Natural killer cell treated with Interleukin-12 subunit alpha and Interleukin-12 subunit beta and Interleukin-15 and Interleukin-18, amount 100 ng/mL, for 72 hours (primary cell): ENCODE measurements around the gene C10orf62. TPM values are rescaled to one million over a fixed set of nuclear protein-coding genes. Genes with fewer than 3 reads are reported as not detected.

Experiments used
- ATAC-seq, 2 donors: fragments of 150-1000 bp; cut with Tn5 transposase in 1 of 2; sonication (Bioruptor Pico), chemical (Tn5 transposase) in 1 of 2; 2 replicates each; pipeline ENCODE4 v1.10.0; 2021
- DNase-seq: peaks from one replicate; pipeline ENCODE4 v3.0.0; 2022; ENCODE audit warnings: low spot score
- H3K27ac Mint-ChIP-seq, 2 donors: 1 replicate in 1 of 2; 2 replicates in 1 of 2; pipeline ENCODE4 v1.8.0; 2022; ENCODE audit warnings: mixed read lengths in 2 of 2, mild to moderate bottlenecking in 1 of 2, moderate library complexity in 1 of 2
- H3K27me3 Mint-ChIP-seq, 2 donors: 1 replicate in 1 of 2; 2 replicates in 1 of 2; pipeline ENCODE4 v1.8.0; 2022; ENCODE audit warnings: mixed read lengths in 2 of 2
- H3K36me3 Mint-ChIP-seq: one replicate; pipeline ENCODE4 v1.8.0; 2022; ENCODE audit warnings: mixed read lengths
- H3K4me1 Mint-ChIP-seq, 2 donors: 1 replicate in 1 of 2; 2 replicates in 1 of 2; pipeline ENCODE4 v1.8.0; 2022; ENCODE audit warnings: low read depth in 2 of 2, mixed read lengths in 2 of 2, mild to moderate bottlenecking in 1 of 2
- H3K4me3 Mint-ChIP-seq: one replicate; pipeline ENCODE4 v1.8.0; 2022; ENCODE audit warnings: mixed read lengths
- H3K9me3 Mint-ChIP-seq: 2 replicates; pipeline ENCODE4 v1.8.0; 2022; ENCODE audit warnings: mixed read lengths
- total RNA-seq, 2 donors: library from RNA; stranded (reverse); gene quantifications; one replicate each; pipeline ENCODE4 v1.2.3, GENCODE V29; 2022

Gene C10orf62, protein sequence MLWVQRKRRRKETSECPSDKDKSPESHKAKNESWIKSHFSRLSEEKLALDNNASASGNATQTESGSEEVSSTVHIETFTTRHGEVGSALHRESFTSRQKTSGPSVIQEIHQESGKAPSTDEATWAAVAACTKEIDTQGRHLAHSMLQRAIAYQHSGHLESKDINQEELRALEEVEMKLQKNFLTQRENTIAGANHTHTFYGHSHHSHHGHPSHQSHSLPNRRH
- not detected for total RNA-seq

DNA sequence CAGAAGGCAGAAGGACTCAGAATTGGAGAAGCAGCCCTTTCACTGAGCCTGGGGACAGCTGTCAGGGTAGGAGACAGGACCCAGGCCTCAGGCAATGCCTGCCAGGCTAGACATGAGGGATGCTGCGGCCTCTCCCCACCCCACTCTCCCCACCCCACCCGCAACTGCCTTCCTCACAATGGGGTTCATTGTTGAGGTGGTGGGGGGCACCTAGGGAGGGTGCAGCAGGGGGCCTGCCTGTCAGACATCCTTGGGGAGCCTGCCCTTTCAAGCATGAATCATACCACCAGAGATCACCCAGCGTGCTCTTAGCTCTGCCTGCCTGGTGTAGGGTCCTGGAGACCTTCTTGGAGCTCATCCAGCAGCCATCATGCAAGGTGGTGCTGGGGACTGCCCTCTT, at the start of gene C10orf62:
TSS of gene C10orf62 (plus strand) at position 243 of the 400 bp plus-strand sequence. CDS start 177 bp downstream, outside the sequence.
- Mint-ChIP-seq H3K4me1 (peaks cover 18 to 19% of the 10 kb centered on the region in 2 donors), H3K27ac (peak within 1 kb of the TSS; percentile 23 to 40), H3K36me3 (no peaks in the 10 kb centered on the region), H3K4me3 (peak within 1 kb of the TSS; percentile 34), H3K9me3 (no peaks in the 10 kb centered on the region), H3K27me3 (peaks cover 0 to 4% of the 10 kb centered on the region in 2 donors)
- ATAC-seq (no peak), DNase-seq (no peak)

DNA sequence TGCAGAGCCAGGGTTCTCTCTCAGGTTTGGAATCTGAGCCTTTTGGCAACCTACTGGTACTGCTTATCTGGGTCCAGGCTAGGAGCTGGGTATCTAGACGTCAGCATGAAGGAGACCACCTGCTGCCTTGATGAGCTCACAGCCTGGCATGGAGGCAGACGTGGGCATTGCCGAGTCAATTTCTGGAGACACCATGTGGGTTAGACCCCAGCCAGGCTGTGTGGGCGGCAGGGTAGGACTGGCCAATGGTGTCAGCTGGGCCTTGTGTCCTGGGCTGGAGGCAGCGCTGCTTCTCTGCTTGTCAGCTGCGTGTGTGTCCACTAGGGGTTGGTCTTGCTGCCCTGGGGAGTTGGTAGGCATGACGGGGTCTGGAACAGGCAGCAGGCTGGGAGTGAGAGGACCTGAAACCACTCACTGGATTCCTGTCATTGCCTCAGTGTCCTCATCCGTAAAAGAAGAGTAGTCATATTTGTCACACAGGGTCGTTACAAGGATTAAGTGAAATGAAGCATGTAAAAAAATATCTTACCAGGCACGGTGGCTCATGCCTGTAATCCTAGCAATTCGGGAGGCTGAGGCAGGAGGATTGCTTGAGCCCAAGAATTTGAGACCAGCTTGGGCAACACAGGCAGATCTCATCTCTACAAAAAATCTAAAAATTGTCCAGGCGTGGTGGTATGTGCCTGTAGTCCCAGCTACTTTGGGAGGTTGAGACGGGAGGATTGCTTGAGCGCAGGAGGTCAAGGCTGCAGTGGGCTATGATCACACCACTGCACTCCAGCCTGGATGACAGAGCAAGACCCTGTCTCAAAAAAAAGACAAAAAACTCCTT, 48.6 kb upstream of the C10orf62 start:
- no peak overlapping the region for H3K4me3 Mint-ChIP-seq
- no peak overlapping the region for H3K27ac Mint-ChIP-seq
- H3K9me3 Mint-ChIP-seq: no peaks in the 10 kb centered on the region
- ATAC-seq: no peak
- peaks cover 0 to 2% of the 10 kb centered on the region in 2 donors for H3K27me3 Mint-ChIP-seq
- H3K36me3 Mint-ChIP-seq: no peaks in the 10 kb centered on the region
- peaks cover 16% of the 10 kb centered on the region in 2 donors for H3K4me1 Mint-ChIP-seq
- no peak for DNase-seq

DNA sequence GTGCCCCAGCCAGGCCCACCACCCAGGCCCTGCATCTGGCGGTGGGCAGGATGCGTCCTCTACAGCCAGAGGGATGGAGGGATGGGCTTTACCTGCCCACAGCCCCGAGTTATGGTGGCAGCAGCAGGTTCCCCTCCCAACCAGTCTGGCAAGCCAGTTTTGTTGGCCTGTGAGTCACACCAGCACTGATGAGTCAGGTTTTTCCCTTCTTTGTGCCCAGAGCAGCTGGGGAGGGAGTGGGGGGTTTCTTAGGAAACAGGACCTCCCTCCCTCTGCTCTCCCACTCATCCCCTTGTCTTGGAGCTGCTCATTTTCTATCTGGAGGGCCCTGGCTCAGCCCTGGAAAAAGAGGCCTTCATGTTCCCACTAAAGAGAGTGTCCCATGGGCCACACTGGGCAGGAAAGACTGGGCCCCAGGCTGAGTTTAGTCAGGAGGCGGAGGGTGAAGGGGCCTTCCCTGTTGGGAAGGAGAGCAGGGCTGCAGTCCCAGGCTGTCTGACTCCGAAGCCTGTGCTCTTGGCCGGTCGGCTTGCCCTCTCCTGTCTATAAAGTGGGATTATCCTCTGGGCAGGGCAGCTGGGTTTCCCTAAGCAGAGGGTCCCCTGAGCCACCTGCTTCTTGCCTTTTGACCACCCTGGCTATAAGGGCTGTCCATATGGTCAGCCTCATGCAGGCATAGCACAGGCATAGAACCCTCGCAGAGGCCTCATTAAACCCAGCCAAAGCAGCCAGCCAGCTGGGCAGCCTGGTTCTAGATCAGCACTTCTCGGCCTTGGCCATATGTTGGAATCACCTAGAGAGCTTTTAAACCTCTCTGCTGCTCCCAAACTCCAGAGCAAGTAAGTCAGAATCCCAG, 47.1 kb upstream of the C10orf62 start:
- Mint-ChIP-seq H3K4me3 (peak overlapping the region; percentile 49), H3K4me1 (peaks cover 16% of the 10 kb centered on the region in 2 donors), H3K27me3 (peaks cover 0 to 2% of the 10 kb centered on the region in 2 donors), H3K36me3 (no peaks in the 10 kb centered on the region), H3K9me3 (no peaks in the 10 kb centered on the region), H3K27ac (peak overlapping the region; percentile 9 to 60)
- peak in 1 of 2 donors; percentile 27 for ATAC-seq
- DNase-seq: no peak

DNA sequence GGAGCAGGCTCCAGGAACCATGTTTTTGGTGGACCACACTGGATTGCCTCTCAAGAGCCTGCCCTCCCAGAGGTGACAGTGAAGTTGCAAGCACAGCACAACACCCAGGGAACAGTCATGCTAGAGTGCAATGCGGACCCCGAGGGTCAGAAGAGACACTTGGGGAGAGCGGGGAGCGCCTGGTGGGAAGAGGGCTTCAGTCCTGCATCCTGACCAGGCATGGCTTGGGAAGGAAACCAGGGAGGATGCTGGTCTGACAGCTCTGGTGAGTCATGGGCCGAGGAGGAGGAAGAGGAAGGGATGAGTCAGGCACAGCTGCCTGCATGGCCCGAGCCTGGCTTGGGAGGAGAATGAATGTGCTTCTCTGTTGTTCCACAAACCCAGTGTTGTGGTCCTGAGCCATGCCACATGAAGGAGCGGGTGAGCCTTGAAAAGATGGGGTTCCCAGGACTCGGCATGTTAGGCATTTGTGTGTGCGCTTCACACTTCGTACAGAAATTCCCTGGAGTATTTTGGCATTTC, 46.4 kb upstream of the C10orf62 start:
- no peak for DNase-seq
- peak; percentile 79 to 84 for ATAC-seq
- Mint-ChIP-seq H3K9me3 (no peaks in the 10 kb centered on the region), H3K36me3 (no peaks in the 10 kb centered on the region), H3K27ac (peak overlapping the region; percentile 9 to 60), H3K27me3 (peaks cover 0 to 2% of the 10 kb centered on the region in 2 donors), H3K4me3 (peak overlapping the region; percentile 49), H3K4me1 (peaks cover 16% of the 10 kb centered on the region in 2 donors)

DNA sequence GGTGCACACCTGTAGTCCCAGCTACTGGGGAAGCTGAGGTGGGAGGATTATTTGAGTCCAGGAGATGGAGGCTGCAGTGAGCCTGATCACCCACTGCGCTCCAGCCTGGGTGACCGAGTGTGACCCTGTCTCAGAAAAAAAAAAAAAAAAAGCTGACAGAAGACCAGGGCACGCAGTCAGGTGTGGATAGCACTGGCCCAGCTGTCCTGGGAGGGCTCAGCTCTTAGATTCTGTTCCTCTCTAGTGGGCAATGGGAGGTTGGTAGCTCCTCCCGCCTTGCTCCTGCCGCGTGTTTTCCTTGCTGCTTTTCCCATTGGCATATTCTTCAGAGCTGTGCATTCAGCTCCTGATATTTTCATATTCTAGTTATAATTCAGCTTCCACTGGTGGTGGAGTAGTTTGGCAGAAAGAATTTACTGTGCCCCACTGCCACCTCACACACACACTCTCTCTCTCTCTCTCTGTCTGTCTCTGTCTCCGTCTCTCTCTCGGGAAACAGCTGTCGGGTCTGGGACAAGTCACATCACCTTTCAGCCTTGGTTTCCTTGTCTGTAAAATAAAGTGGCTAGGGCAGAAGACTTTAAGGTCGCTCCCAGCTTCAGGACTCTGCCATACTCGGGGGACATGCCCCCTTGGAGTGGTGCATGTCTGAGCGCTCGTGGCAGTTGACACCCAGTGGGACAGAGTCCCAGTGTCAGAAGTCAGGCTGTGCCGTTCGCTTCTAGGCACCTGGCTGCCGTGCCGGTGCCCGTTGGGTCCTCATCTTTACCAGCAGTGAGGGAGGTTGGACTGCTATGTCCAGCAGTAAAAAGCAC, 42.9 kb upstream of the C10orf62 start:
- ATAC-seq (no peak), DNase-seq (no peak)
- no peak overlapping the region for H3K27ac Mint-ChIP-seq
- no peak overlapping the region for H3K4me3 Mint-ChIP-seq
- peaks cover 16% of the 10 kb centered on the region in 2 donors for H3K4me1 Mint-ChIP-seq
- peaks cover 0 to 2% of the 10 kb centered on the region in 2 donors for H3K27me3 Mint-ChIP-seq
- no peaks in the 10 kb centered on the region for H3K9me3 Mint-ChIP-seq
- no peaks in the 10 kb centered on the region for H3K36me3 Mint-ChIP-seq

DNA sequence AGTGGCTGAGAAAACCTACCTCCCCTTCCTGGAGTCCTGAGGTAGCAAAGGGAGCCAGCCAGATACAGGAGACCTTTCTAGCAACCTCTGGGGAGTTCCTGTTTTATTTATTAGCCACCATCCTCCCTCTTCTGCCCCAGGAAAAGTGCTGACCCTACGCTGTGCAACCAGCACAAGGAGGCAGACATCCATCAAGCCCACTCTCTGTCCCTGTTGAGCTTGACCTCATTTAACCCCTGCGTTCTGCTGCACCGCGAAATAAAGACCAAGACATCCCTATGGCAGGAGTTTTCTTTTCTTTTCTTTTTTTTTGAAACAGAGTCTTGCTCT, 42.3 kb upstream of the C10orf62 start:
- no peak for DNase-seq
- ATAC-seq: no peak
- Mint-ChIP-seq H3K4me1 (peaks cover 13 to 14% of the 10 kb centered on the region in 2 donors), H3K4me3 (no peak overlapping the region), H3K27me3 (peaks cover 0 to 2% of the 10 kb centered on the region in 2 donors), H3K36me3 (no peaks in the 10 kb centered on the region), H3K9me3 (no peaks in the 10 kb centered on the region), H3K27ac (no peak overlapping the region)

DNA sequence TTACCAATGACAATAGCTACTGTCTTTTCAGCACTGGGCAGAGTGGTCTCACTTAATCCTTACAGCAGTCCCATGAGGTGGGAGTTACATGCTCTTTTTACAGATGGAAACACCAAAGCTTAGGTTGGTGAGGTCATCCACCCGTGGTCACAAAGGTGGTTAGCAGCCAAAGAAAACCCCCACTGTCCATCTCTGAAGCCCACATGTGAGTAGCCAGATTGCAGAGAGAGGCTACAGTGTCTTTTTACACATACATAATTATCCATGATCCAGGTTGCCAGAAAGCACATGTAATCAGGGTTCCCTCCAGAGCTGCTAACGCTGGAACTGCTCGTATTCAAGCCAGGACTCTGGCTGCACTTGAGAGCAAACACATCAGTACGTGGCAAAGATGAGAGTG, 41.6 kb upstream of the C10orf62 start:
- H3K9me3 Mint-ChIP-seq: no peaks in the 10 kb centered on the region
- H3K27me3 Mint-ChIP-seq: peaks cover 0 to 2% of the 10 kb centered on the region in 2 donors
- peaks cover 7 to 8% of the 10 kb centered on the region in 2 donors for H3K4me1 Mint-ChIP-seq
- H3K27ac Mint-ChIP-seq: no peak overlapping the region
- H3K36me3 Mint-ChIP-seq: no peaks in the 10 kb centered on the region
- ATAC-seq (no peak), DNase-seq (no peak)
- H3K4me3 Mint-ChIP-seq: no peak overlapping the region

DNA sequence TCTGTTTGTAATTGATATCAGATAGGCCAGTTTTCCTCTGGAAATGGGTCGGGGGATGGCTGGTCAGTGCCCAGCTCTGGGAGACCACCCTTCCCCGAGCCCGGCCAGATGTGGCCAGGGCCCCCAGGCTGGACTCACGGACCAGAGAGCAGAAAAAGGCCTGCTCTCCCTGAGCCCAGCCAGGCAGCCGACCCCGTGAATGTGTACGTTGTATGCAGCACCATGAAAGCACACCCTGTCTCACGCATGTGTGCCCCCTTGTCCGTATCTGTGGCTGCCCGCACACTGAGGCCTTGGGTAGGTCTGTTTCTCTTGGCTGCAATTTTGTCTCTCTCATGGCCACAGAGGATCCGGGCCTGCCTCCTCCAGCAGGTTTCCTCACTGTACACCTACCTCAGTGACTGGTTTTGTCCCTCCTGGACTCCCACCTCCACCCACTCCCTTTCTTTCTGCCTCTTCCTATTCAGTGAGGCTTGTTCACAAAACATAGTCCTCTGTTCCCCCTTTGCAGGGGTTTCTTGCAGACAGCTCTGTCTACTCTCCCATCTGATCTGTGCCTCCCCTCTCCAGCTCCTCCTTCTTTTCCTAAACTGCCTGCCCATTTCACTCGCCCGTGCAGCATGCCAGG, 40.6 kb upstream of the C10orf62 start:
- Mint-ChIP-seq H3K4me1 (no peaks in the 10 kb centered on the region), H3K9me3 (no peaks in the 10 kb centered on the region), H3K36me3 (no peaks in the 10 kb centered on the region), H3K27me3 (no peaks in the 10 kb centered on the region), H3K27ac (peak overlapping the region in 1 of 2 donors; percentile 61), H3K4me3 (no peak overlapping the region)
- ATAC-seq (no peak), DNase-seq (no peak)

DNA sequence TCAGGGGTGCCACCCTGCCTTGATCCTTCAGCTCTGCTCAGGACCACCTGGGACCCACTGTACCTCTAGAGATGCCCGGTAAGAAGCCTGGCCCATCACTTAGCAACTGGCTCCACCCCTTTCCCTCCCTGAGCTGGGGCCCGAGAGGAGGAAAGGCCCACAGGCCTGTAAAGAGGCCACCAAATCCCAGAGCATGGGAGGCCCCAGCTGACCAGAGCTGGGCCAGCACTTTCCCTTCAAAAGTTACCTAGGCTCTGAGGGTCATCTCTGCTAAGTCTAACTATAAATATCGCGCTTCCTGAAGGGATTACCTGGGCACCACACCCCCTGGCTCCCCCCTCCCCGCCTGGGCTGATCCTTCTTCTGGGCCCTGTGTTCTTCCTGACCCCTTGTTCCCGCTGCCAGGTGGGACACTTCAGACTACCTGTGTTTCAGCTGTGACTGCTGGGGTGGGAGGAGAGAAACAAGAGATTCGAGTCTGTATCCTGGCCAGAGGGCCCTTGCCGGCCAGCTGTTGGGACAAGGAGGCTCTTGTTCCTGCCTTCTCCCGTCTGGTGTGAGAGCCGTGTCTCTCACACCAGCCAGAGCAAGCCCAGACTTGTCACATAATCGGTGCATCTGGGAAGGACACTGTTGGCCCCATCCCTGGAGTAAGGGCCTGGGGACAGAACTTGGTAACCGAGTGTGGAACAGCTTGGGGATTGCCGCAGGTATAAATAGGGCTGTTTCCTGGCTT, 39.8 kb upstream of the C10orf62 start:
- Mint-ChIP-seq H3K4me1 (no peaks in the 10 kb centered on the region), H3K27me3 (no peaks in the 10 kb centered on the region), H3K27ac (peak overlapping the region in 1 of 2 donors; percentile 61), H3K36me3 (no peaks in the 10 kb centered on the region), H3K9me3 (no peaks in the 10 kb centered on the region), H3K4me3 (no peak overlapping the region)
- ATAC-seq (peak in 1 of 2 donors; percentile 3), DNase-seq (no peak)

DNA sequence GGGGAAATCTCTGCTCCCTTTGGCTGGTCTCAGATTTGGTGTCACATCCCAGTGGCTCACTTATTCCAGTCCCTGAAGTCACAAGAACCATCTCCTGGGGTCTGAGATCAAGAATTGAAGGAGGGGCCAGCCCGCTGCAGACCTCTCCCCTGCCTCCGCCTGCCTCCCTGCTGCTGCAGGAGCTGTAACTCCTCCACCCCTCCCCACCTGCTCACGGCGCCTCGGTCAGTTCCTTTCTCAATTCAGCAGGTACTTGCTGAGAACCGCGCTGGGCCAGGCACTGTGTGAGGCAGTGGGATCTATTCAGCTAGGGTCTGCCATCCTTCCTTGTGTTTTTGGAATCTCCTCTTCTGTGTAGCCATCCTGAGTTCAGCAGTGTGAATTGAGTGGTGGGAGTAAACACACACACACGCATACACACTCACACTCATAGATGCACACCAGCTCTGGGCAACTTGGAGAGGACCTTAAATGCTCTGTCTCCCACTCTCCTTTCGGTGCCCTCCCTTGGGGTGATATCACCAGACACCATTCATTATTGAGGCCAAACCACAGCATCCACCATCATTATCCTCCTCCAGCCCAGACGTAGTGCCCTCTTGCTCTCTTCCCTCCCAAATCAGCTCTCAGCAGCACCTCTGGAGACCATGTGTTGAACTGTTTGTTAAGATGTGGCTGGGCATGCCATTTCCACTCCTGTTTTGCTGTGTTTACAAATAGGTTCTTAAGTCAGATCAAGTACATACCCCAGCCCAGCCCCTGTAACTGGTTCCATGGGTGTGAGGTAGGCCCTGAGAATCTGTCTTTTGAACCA, 39.0 kb upstream of the C10orf62 start:
- Mint-ChIP-seq H3K27ac (no peak overlapping the region), H3K4me3 (no peak overlapping the region)

DNA sequence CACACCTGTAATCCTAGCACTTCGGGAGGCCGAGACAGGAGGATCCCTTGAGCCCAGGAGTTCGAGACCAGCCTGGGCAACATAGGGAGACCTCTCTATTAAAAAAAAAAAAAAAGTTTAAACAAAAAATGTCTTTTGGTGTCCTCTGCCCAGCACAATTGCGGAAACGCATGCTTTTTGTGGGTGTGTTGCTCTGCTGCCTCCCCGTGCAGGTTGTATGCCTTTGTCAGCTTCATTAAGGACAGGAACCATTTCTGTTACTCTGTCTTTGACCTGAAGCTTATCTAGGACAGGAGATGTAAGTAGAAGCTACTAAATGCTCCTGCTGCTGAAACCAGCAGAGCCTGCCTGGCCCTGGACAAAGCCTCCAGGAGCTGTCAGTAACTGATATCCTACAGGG, 38.2 kb upstream of the C10orf62 start:
- no peak overlapping the region for H3K4me3 Mint-ChIP-seq
- H3K27me3 Mint-ChIP-seq: no peaks in the 10 kb centered on the region
- H3K27ac Mint-ChIP-seq: no peak overlapping the region
- ATAC-seq (no peak), DNase-seq (no peak)
- H3K36me3 Mint-ChIP-seq: no peaks in the 10 kb centered on the region
- H3K9me3 Mint-ChIP-seq: no peaks in the 10 kb centered on the region
- no peaks in the 10 kb centered on the region for H3K4me1 Mint-ChIP-seq

More for the DNA sequence above, 39.0 kb upstream of the C10orf62 start:
- DNase-seq (no peak), ATAC-seq (no peak)
- Mint-ChIP-seq H3K4me1 (no peaks in the 10 kb centered on the region), H3K27me3 (no peaks in the 10 kb centered on the region), H3K9me3 (no peaks in the 10 kb centered on the region), H3K36me3 (no peaks in the 10 kb centered on the region)
